IMR-90 (cell line): ENCODE measurements around the gene COG7. TPM values are rescaled to one million over a fixed set of nuclear protein-coding genes. Genes with fewer than 3 reads are reported as not detected.

Experiments
- ATAC-seq: fragments of 200-7000 bp; cut with Tn5 transposase; 2 replicates; pipeline ENCODE4 v1.9.1; 2020; ENCODE audit warnings: low read depth, mild to moderate bottlenecking, moderate library complexity
- BruUV-seq: library from RNA; stranded (reverse); fragments of 400-500 nt; replicated peaks from 2 replicates; lab custom pipeline; 2021; lab: Mats Ljungman, UMichigan
- CTCF ChIA-PET: fragments of 300-600 bp; formaldehyde crosslinking; extraction: SDS; loops from one replicate; lab custom pipeline; 2021; ENCODE audit warnings: antibody characterized with exemption; lab: Yijun Ruan, JAX
- POLR2A ChIA-PET: fragments of 300-600 bp; sonication (Branson Sonifier 250); formaldehyde crosslinking; loops from one replicate; lab custom pipeline; 2022; ENCODE audit warnings: antibody characterized with exemption; ENCODE audit not compliant: unreplicated experiment; lab: Charles Lee
- DNase-seq: peaks from one replicate; pipeline ENCODE4 v3.0.0; 2013
- H2AFZ ChIP-seq: replicated peaks from 2 replicates; pipeline ENCODE3; 2013; ENCODE audit warnings: low read length, mild to moderate bottlenecking; ENCODE audit not compliant: poor library complexity
- H2AK5ac ChIP-seq: 2 replicates; pipeline ENCODE4 v1.6.1; 2013; ENCODE audit warnings: low read depth, low read length, inconsistent platforms
- H2AK9ac ChIP-seq: replicated peaks from 2 replicates; pipeline ENCODE3; 2013; ENCODE audit warnings: mild to moderate bottlenecking, low read depth, low read length, moderate library complexity; ENCODE audit not compliant: poor library complexity
- H2BK120ac ChIP-seq: 2 replicates; pipeline ENCODE4 v1.6.1; 2013; ENCODE audit warnings: low read depth, low read length, inconsistent platforms
- H2BK15ac ChIP-seq: 3 replicates; pipeline ENCODE4 v1.6.1; 2013; ENCODE audit warnings: low read depth, low read length, inconsistent platforms
- H2BK20ac ChIP-seq: 2 replicates; pipeline ENCODE4 v1.6.1; 2013; ENCODE audit warnings: low read depth, mild to moderate bottlenecking, inconsistent platforms, low read length, moderate library complexity
- H2BK5ac ChIP-seq: 2 replicates; pipeline ENCODE4 v1.6.1; 2013; ENCODE audit warnings: mild to moderate bottlenecking, low read depth, low read length, inconsistent platforms; ENCODE audit not compliant: poor library complexity, severe bottlenecking
- H3K14ac ChIP-seq: replicated peaks from 2 replicates; pipeline ENCODE4 v1.6.1; 2013; ENCODE audit warnings: low read depth, low read length, inconsistent platforms
- H3K18ac ChIP-seq: 2 replicates; pipeline ENCODE4 v1.6.1; 2013; ENCODE audit warnings: low read depth, low read length, control low read depth
- H3K23ac ChIP-seq: 2 replicates; pipeline ENCODE4 v1.6.1; 2013; ENCODE audit warnings: low read depth, low read length, inconsistent platforms
- H3K27ac ChIP-seq: 2 replicates; pipeline ENCODE4 v1.5.1; 2013; ENCODE audit warnings: mild to moderate bottlenecking, control low read depth, low read length; ENCODE audit not compliant: insufficient read depth
- H3K27me3 ChIP-seq: 2 replicates; pipeline ENCODE4 v1.6.1; 2013; ENCODE audit warnings: low read length; ENCODE audit not compliant: control insufficient read depth, insufficient read depth
- H3K36me3 ChIP-seq: 2 replicates; pipeline ENCODE4 v1.6.1; 2013; ENCODE audit warnings: low read length, mixed read lengths; ENCODE audit not compliant: control insufficient read depth, insufficient read depth
- H3K4ac ChIP-seq: 2 replicates; pipeline ENCODE4 v1.6.1; 2013; ENCODE audit warnings: low read depth, low read length, inconsistent platforms
- H3K4me1 ChIP-seq: 2 replicates; pipeline ENCODE4 v1.6.1; 2013; ENCODE audit warnings: low read length, mixed read lengths; ENCODE audit not compliant: control insufficient read depth, insufficient read depth
- H3K4me2 ChIP-seq: 2 replicates; pipeline ENCODE4 v1.6.1; 2013; ENCODE audit warnings: low read depth, mild to moderate bottlenecking, control low read depth, low read length, moderate library complexity
- H3K4me3 ChIP-seq: 2 replicates; pipeline ENCODE4 v1.5.1; 2013; ENCODE audit warnings: low read depth, mild to moderate bottlenecking, control low read depth, low read length, moderate library complexity; ENCODE audit not compliant: insufficient read depth
- H3K56ac ChIP-seq: 2 replicates; pipeline ENCODE4 v1.6.1; 2013; ENCODE audit warnings: low read length, inconsistent platforms; ENCODE audit not compliant: insufficient read depth; ENCODE audit errors: extremely low read depth
- H3K79me1 ChIP-seq, 2 experiments: 2 replicates each; pipeline ENCODE4 v1.6.1; 2013; ENCODE audit warnings: low read length in 2 of 2, inconsistent platforms in 1 of 2, low read depth in 1 of 2
- H3K9ac ChIP-seq: 2 replicates; pipeline ENCODE4 v1.6.1; 2013; ENCODE audit warnings: low read depth, low read length, control low read depth
- H3K9me1 ChIP-seq: 2 replicates; pipeline ENCODE4 v1.6.1; 2013; ENCODE audit warnings: low read length, inconsistent platforms; ENCODE audit not compliant: insufficient read depth
- H3K9me3 ChIP-seq: 2 replicates; pipeline ENCODE4 v1.6.1; 2013; ENCODE audit warnings: low read length; ENCODE audit not compliant: control insufficient read depth, insufficient read depth
- H4K20me1 ChIP-seq: 2 replicates; pipeline ENCODE4 v1.6.1; 2013; ENCODE audit warnings: low read length, inconsistent platforms; ENCODE audit not compliant: insufficient read depth
- H4K5ac ChIP-seq: 2 replicates; pipeline ENCODE4 v1.6.1; 2013; ENCODE audit warnings: mild to moderate bottlenecking, low read depth, low read length, control low read depth
- H4K8ac ChIP-seq, 2 experiments: 2 replicates each; pipeline ENCODE4 v1.6.1; 2013; ENCODE audit warnings: low read depth in 2 of 2, low read length in 2 of 2, control low read depth in 1 of 2, inconsistent platforms in 1 of 2
- H4K91ac ChIP-seq: 2 replicates; pipeline ENCODE4 v1.6.1; 2013; ENCODE audit warnings: low read depth, low read length, inconsistent platforms; ENCODE audit not compliant: insufficient read depth
- BHLHE40 ChIP-seq: fragments of 150-350 bp; IDR thresholded peaks from 2 replicates; pipeline ENCODE4 v1.6.1; 2016; ENCODE audit warnings: mild to moderate bottlenecking, low read depth, low read length
- CHD1 ChIP-seq: IDR thresholded peaks from 2 replicates; pipeline ENCODE4 v1.6.1; 2012; ENCODE audit warnings: low read depth, low read length, improper control_type of control experiment
- FOS ChIP-seq: fragments of 150-350 bp; IDR thresholded peaks from 2 replicates; pipeline ENCODE4 v1.6.1; 2016; ENCODE audit warnings: low read depth, low read length
- WGBS, 2 experiments: methylation state at CpG; one replicate each; pipeline versions ENCODE4 v1.1.5 to v1.1.7; 2013; ENCODE audit warnings: missing lambda C conversion rate in 2 of 2; ENCODE audit not compliant: insufficient read length in 1 of 2; ENCODE audit errors: extremely low coverage in 2 of 2; 5-methylcytosine and 5-hydroxymethylcytosine counted together
- dilution Hi-C: fragments of 300-500 bp; cut with HindIII; formaldehyde crosslinking; loops from one replicate; pipeline ENCODE4 v1.14.3; 2018; ENCODE audit warnings: low sequenced_read_pairs; ENCODE audit not compliant: unreplicated experiment
- in situ Hi-C: fragments of 300-500 bp; cut with MboI; formaldehyde crosslinking; loops from 3 replicates; pipeline ENCODE4 v1.14.3; 2019; ENCODE audit warnings: low sequenced_read_pairs, inconsistent platforms, mixed read lengths
- intact Hi-C: fragments of 100-400 bp; cut with micrococcal nuclease; formaldehyde crosslinking; loops from 2 replicates; pipeline ENCODE4 v1.10.0; 2022
- polyA plus RNA-seq, 3 experiments: library from polyadenylated mRNA; depleted of rRNA; stranded (reverse); fragments of >200 nt; gene quantifications; 2 replicates each; pipeline ENCODE4 v1.2.3, GENCODE V29; 2012; ENCODE audit warnings: low replicate concordance in 1 of 3
- total RNA-seq: library from RNA; depleted of rRNA; stranded (reverse); fragments of >200 nt; gene quantifications from 2 replicates; pipeline ENCODE4 v1.2.3, GENCODE V29; 2012

COG7 gene
- total and polyA plus RNA-seq, 2 of the 4 experiments (the other 2 are of a cell fraction) = 28.5 to 43.7 TPM

DNA sequence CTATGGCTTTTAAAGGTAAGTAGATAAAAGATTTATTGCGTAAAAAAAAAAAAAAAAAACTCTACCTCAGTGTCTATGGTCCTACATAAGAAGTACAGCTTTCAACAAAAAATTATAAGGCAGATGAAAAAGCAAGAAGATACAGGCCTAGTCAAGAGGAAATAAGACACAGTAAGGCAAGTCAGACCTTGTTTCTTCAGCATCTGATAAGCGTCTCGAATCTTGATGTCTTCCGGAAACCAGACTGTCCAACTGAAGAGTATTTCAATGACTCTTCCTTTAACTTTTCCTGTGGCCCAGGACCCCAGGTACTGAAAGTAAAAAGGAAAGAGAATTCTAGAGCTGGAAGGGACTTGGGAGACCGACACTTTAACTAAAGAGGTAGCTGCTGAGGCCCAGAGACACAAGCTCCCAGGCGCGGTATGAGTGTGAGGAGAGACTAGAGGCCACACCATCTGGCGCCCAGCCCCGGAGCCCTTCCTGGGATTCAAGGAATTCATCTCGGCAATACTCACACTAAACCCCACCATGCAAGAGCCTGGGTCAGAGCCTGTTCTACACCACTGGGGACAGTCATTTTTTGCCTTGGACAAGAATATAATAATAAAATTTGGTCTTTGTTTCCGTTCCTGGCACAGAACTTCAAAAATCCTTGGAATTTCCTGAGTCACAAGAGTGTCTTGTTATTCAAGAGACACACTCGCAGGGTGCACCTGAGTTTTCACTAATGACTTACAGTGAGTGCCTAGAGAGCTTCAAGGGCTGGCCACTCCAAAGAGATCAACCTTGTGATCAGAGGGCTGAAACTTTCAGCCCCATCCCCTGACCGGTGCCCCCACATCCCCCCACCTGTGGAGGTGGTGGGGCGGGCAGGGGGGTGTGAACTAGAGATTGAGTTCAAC is 38.8 kb upstream of the COG7 start (continued):
- TF ChIP-seq FOS (no peak), CHD1 (no peak)

- no peak for TF ChIP-seq BHLHE40
- WGBS, 2 experiments = 100% methylated on average over 3 of the region's 5 CpGs; no CpG with 5 or more reads in 1 of the 2 experiments
- POLR2A ChIA-PET = no interaction called here
- H4K5ac ChIP-seq = no peak overlapping the region
- H4K91ac ChIP-seq = no peak overlapping the region
- H3K27me3 ChIP-seq = no peaks in the 10 kb centered on the region
- dilution Hi-C loops = no loop called here
- H3K9me3 ChIP-seq = no peaks in the 10 kb centered on the region
- H3K9ac ChIP-seq = no peak overlapping the region
- no peak overlapping the region for H3K27ac ChIP-seq
- intact Hi-C loops = no loop called here
- no peak overlapping the region for H3K56ac ChIP-seq
- no peak overlapping the region for H2AK9ac ChIP-seq
- H3K36me3 ChIP-seq = peaks cover 60% of the 10 kb centered on the region
- H3K4me1 ChIP-seq = no peaks in the 10 kb centered on the region
- H4K20me1 ChIP-seq = no peaks in the 10 kb centered on the region
- H2BK20ac ChIP-seq = no peak overlapping the region
- no peak overlapping the region for H2AK5ac ChIP-seq
- no peak overlapping the region for H3K4ac ChIP-seq
- in situ Hi-C loops = no loop called here
- H3K79me1 ChIP-seq = peaks cover 0 to 2% of the 10 kb centered on the region in 2 experiments; a peak in 1 of 4 replicates
- ATAC-seq (no peak), DNase-seq (no peak)
- no peak overlapping the region for H2BK120ac ChIP-seq
- H3K14ac ChIP-seq = no peak overlapping the region
- no peak overlapping the region for H3K4me2 ChIP-seq
- no peak overlapping the region for H3K18ac ChIP-seq
- no peak overlapping the region for H3K4me3 ChIP-seq
- CTCF ChIA-PET = no interaction called here
- no peak overlapping the region for H2BK5ac ChIP-seq
- no peak overlapping the region for H4K8ac ChIP-seq
- no TSS peak for BruUV-seq
- H3K23ac ChIP-seq = no peak overlapping the region
- H2AFZ ChIP-seq = no peak overlapping the region
- no peak overlapping the region for H2BK15ac ChIP-seq
- peaks cover 8% of the 10 kb centered on the region; the same call in 1 of the 2 replicates for H3K9me1 ChIP-seq
Observed at GRCh38 chr16:23486480-23486879, 33.5 kb upstream of the COG7 start.
